Mesodermal cell (in vitro differentiated cells): ENCODE measurements around the gene KIRREL3.

Experiments
- H3K27ac ChIP-seq: 2 replicates; pipeline ENCODE4 v1.7.0; 2013; ENCODE audit warnings: mild to moderate bottlenecking, low read depth, low read length, moderate library complexity; ENCODE audit not compliant: severe bottlenecking
- H3K36me3 ChIP-seq: 2 replicates; pipeline ENCODE4 v1.7.1; 2013; ENCODE audit warnings: mild to moderate bottlenecking, low read length, moderate library complexity; ENCODE audit not compliant: control insufficient read depth, insufficient read depth
- H3K4me1 ChIP-seq: one replicate; pipeline ENCODE4 v1.7.1; 2013; ENCODE audit warnings: mild to moderate bottlenecking, low read length; ENCODE audit not compliant: insufficient read depth, control insufficient read depth, poor library complexity, severe bottlenecking
- H3K4me3 ChIP-seq: 2 replicates; pipeline ENCODE4 v1.7.0; 2013; ENCODE audit warnings: low read length, control low read depth, mild to moderate bottlenecking; ENCODE audit not compliant: insufficient read depth, poor library complexity, severe bottlenecking; ENCODE audit errors: extremely low read depth
- H3K9me3 ChIP-seq: 2 replicates; pipeline ENCODE4 v1.7.1; 2013; ENCODE audit warnings: mild to moderate bottlenecking, low read length, moderate library complexity; ENCODE audit not compliant: control insufficient read depth
- WGBS, 2 experiments: methylation state at CpG; one replicate each; pipeline ENCODE4 v1.1.5; 2013; ENCODE audit warnings: missing lambda C conversion rate in 2 of 2; ENCODE audit not compliant: insufficient coverage in 2 of 2; 5-methylcytosine and 5-hydroxymethylcytosine counted together

KIRREL3 gene

DNA sequence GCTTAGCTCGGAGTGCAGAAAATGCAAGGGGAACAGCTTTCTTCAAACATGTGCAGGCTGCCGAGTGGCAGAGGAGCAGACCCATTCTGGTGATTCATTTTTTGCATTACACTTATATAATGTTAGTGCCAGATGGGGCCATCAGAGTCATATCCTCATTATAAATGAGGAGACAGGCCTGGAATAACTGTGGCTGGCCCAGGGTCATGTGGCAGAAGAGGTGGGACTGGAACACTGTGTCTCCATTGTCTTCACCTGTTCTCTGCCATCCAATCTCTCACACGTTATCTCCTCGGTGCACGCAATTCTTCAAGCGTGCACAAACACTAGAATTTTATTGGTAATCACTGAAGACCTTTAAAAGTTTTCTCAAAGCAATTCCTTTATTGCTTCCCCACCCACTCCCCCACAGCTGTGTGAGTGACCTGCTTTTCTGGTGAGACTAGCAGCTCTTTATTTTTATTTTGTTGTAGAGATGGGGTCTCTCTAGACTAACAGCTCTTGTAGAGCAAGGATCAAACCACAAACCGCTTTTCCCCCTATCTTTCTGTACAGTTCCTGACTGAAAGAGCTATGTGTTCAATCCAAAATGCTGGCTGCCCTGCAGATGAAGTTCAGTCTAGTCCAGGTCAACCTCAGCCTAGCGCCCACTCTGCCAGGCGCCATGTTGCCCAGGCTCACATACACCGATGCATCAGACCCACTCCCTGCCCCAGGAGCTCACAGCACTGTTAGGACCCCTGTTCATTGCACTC lies 569.8 kb downstream of the KIRREL3 start:
- Histone ChIP-seq H3K4me3 (no peak overlapping the region), H3K4me1 (peaks cover 32% of the 10 kb centered on the region), H3K9me3 (no peaks in the 10 kb centered on the region), H3K27ac (no peak overlapping the region), H3K36me3 (no peaks in the 10 kb centered on the region)
- WGBS, 2 experiments: 93 to 96% methylated on average over 5 to 8 of the region's 10 CpGs

DNA sequence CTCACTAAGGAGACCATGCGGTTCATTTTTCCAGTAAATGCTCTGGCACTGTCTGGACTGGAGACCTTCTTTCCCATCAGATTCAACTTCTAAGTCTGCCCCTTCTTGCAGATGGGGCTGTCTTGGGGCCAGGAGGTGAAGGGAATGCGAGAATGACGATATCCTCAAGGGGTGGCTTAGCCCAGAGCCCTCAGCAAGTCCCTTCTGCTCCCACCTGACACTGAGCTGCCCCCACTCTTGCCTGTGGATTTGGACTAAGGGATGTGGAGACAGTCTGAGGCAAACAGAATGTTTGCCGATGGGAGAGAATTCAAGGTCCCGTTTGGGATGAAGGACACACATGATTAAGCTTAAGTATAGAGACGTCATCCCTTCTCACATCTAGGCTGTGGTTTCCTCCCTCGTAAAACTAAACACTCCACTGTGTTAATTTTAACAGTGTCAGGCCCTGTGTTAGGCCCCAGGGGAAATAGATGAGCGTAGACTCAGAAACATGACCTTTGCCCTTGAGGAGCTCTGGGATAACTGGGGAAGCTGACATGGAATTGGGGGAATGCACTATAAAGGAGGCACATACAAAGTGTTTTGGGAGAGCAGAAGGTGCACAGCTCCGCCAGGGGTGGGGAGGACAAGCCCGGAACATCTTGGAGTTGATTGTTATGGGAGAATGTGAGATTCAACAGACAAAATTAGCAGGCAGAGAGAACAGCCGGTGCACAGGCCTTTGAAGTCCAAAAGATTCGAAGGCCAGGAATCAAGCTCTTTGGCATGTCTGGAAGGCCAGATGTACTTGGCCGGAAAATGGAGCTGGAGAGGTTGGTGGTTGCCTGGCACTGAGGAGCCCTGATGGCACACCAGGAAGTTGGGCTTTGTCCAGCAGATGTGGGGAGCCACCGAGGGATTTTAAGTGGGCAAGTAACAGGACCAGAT lies 573.5 kb downstream of the KIRREL3 start:
- H3K4me1 ChIP-seq: peaks cover 16% of the 10 kb centered on the region

DNA sequence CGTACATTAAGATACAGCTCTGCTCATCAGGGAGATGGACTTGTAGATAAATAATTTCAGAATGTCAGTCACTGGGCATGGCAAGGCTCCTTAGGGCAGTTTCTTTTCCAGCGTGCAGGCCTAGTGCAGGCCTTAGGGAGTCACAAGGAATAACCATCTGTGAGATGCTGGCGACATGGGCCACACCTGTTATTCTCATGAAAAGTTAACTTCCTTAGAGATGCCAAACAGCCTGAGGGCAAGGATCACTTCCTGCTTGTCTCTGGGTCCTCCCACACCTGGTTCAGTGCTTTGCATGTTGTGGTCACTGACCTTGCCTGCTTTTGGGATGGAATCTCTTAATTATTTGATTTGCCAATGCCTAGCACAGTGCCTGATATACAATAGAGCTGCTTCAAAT lies 574.5 kb downstream of the KIRREL3 start:
- Histone ChIP-seq H3K36me3 (no peaks in the 10 kb centered on the region), H3K4me3 (no peak overlapping the region), H3K27ac (no peak overlapping the region), H3K4me1 (peaks cover 7% of the 10 kb centered on the region), H3K9me3 (no peaks in the 10 kb centered on the region)
- WGBS, 2 experiments: 94 to 96% methylated on average over 3 of the region's 3 CpGs

More for the DNA sequence above, 573.5 kb downstream of the KIRREL3 start:
- no peak overlapping the region for H3K27ac ChIP-seq
- 92 to 93% methylated on average over 8 to 12 of the region's 14 CpGs for WGBS, 2 experiments
- H3K9me3 ChIP-seq: no peaks in the 10 kb centered on the region
- H3K36me3 ChIP-seq: no peaks in the 10 kb centered on the region
- no peak overlapping the region for H3K4me3 ChIP-seq

DNA sequence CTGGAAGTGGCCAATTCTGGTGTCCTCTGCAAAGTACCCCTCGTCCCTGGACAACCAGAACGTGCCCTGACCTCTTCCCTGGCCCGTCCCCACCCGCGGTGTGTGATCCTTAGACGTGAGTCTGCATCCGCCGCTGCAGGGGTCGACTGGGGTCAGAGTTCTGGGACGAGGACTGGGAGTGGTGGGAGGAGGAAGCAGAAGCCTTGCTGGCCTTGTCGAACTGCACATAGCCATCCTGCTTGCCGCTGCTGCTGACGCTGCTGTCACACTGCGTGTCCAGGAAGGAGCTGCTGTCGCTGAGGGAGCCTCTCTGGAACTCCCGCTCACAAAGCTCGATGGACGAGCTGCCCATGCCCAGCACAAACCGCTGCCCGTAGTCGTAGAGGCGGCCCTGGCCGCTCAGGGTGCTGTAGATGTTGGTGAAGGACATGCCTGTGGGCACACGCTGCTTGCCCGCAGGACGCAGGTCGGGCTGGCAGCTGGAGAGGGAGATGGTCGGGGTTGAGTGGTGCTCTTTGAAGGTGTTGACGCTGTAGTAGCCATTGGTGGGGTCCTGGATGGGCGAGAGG lies 576.0 kb downstream of the KIRREL3 start:
- WGBS, 2 experiments: 89 to 91% methylated on average over 27 to 30 of the region's 30 CpGs
- no peak overlapping the region for H3K4me3 ChIP-seq
- H3K27ac ChIP-seq: no peak overlapping the region
- no peaks in the 10 kb centered on the region for H3K9me3 ChIP-seq
- peaks cover 3% of the 10 kb centered on the region for H3K4me1 ChIP-seq
- H3K36me3 ChIP-seq: no peaks in the 10 kb centered on the region

DNA sequence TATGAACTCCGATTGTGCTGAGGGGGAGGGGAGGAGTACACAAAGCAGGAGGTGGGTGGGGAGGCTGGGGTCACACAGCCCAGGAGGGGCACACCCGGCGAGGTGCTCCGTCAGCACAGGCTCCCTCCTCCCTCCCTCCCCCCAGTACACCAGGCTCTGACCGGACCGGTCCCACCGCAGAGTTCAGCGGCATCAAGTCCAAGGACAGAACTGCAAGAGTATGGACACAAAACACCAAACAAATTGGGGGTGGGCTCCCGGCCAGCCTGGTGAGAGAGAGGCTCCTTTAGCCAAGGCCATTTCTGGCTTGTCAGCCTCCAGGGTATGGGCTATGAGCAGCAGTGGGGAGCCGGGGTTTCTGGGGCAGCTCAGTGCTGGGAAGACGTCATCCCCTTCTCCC lies 576.8 kb downstream of the KIRREL3 start:
- Histone ChIP-seq H3K36me3 (no peaks in the 10 kb centered on the region), H3K4me3 (no peak overlapping the region), H3K4me1 (peaks cover 3% of the 10 kb centered on the region), H3K9me3 (no peaks in the 10 kb centered on the region), H3K27ac (no peak overlapping the region)
- WGBS, 2 experiments: 79 to 94% methylated on average over 6 to 7 of the region's 11 CpGs

DNA sequence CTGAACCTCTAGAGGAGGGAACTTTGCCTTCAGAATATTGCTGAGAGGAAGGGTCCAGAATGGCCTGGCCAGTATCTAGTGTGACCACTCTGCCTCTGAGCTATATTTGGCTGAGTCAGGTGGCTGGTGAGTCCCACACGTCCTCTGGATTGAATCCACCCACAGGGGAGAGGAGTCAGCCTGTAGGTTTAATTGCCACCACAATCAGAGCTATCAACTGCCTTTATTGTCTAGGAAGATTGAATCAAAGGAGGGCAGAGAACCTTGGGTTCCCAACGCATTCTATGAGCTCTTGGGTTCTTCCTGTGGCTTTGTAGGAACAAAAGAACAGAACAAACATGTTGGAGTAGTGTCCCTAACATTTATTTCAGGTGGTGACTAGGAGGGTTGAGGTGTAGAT lies 577.4 kb downstream of the KIRREL3 start:
- no peaks in the 10 kb centered on the region for H3K36me3 ChIP-seq
- H3K4me3 ChIP-seq: no peak overlapping the region
- H3K4me1 ChIP-seq: peaks cover 3% of the 10 kb centered on the region
- WGBS, 2 experiments: 100% methylated on average over 1 of the region's 2 CpGs
- no peaks in the 10 kb centered on the region for H3K9me3 ChIP-seq
- H3K27ac ChIP-seq: no peak overlapping the region

DNA sequence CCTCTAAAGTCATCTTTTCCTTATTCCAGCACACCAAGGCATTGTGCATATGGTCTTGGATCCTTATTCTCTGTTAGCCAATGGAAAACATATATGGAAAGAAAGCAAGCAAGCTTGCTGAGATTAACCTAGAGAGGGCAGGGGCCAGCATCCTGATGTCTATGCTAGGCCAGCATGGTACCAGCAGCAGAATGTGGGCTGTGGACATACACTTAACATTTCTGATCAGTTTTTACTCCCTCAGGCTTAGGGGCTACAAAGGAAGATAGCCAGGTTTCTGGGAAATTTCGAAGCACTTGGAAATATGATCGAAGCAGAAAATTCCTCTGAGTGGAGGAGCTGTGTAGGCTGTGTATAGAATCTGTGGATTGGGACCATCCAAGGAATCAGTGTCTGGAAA lies 578.1 kb downstream of the KIRREL3 start:
- H3K27ac ChIP-seq: no peak overlapping the region
- no peaks in the 10 kb centered on the region for H3K36me3 ChIP-seq
- H3K4me1 ChIP-seq: peaks cover 2% of the 10 kb centered on the region
- 95 to 100% methylated on average over 2 of the region's 2 CpGs for WGBS, 2 experiments
- H3K9me3 ChIP-seq: no peaks in the 10 kb centered on the region
- H3K4me3 ChIP-seq: no peak overlapping the region

DNA sequence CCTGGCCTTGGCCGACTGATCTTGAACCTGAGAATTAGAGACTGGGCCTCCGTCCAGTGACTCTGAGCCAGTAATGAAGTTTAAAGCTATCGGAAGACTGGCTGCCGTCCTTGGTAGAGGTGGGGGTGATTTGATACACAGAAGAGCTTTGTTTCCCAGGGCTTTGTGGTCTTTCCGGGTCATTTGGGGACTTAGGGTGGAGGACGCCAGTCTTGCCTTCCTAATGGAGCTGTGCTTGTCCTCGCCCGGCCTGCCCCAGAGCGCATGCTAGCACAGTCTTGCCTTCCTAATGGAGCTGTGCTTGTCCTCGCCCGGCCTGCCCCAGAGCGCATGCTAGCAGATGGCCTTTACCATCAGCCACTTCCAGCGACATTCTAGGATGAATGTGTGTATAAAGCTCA lies 579.3 kb downstream of the KIRREL3 start:
- 96 to 97% methylated on average over 8 to 13 of the region's 13 CpGs for WGBS, 2 experiments
- Histone ChIP-seq H3K4me1 (no peaks in the 10 kb centered on the region), H3K36me3 (peaks cover 3% of the 10 kb centered on the region), H3K4me3 (no peak overlapping the region), H3K27ac (no peak overlapping the region), H3K9me3 (no peaks in the 10 kb centered on the region)

DNA sequence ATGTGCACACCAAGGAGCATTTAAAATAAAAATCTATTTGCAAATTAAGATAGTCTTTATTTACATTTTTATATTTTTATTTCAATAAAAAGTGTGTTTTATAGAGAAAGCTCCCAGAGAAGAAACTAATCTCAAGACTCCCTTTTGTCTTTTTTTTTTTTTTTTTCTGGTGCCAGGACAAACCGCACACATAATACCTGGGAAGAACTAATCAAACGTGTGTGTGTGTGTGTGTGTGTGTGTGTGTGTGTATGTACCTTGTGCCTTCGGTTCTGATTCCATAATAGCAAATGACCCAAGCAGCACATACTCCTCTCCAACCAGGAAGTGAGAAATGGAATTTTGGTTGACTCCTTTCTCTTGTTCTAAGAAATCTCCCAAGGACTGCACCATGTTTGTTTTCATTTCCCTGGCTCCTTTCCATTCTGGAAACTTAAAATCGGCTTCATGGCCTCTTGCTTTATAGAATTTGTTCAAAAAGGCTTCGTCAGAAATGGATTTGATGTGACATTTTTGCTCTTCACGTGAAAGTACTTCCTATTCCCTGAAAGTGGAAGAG lies 579.8 kb downstream of the KIRREL3 start:
- WGBS, 2 experiments: 96% methylated on average over 3 of the region's 6 CpGs
- Histone ChIP-seq H3K9me3 (no peaks in the 10 kb centered on the region), H3K36me3 (peaks cover 4% of the 10 kb centered on the region), H3K4me3 (no peak overlapping the region), H3K27ac (no peak overlapping the region), H3K4me1 (no peaks in the 10 kb centered on the region)

DNA sequence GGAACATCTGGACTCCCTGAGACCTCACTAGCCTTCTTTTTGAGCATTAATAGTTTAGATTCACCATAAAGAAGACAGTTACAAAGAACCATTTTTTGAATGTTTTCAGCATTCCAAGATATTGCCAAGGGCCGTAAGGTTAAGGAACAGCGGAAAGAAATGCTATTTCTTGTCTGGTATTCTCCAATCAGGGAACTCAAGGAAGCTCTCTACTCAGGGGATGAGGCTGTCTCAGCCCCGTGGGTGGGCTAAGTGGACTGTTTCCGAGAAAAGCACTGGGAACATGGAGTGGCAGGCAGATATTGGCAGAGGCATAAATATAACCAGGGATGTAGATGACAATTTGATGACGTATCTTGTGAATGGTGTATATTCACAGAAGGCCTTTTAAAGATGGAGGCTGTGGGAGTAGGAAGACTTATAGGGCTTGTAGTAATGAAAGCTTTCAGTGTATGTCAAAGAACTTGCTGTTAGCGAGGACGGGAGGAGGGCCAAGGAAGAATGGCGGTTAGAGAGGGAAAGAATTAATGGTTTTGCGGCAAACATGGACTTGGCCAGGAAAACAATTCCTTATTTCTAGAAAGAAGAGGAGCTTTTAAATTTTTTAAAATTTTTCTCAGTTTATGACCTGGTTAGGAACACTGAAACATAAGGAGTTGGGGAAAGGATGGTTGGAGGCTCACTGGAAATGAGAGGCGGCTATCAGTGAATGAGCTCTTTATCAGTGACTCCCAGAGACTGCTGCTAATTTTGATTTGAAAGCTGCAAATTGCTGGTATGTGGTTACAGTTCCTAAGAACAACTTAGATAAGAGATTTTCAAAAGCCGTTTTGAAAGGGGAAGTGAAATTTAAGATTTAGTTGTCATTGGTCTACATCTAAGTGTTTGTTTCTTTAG lies 580.5 kb downstream of the KIRREL3 start:
- no peak overlapping the region for H3K27ac ChIP-seq
- H3K4me1 ChIP-seq: no peaks in the 10 kb centered on the region
- WGBS, 2 experiments: 90 to 92% methylated on average over 9 of the region's 11 CpGs
- H3K4me3 ChIP-seq: no peak overlapping the region
- peaks cover 9% of the 10 kb centered on the region for H3K36me3 ChIP-seq
- H3K9me3 ChIP-seq: no peaks in the 10 kb centered on the region
